DMS79 treated with DMSO at 0.1 percent for 48 hours (cell line): ENCODE results near the gene SKP2.
"Not testable (repeated sequence)": the region's sequence is repeated elsewhere in the genome, so short reads cannot be mapped to it uniquely, and the experiment has no call there.

Experiments
- DNase-seq: peaks from one replicate; lab custom pipeline; 2025; lab: John Stamatoyannopoulos, UW

SKP2 gene

GRCh38 chr5:36151434-36152323 is at the start of gene SKP2, which contains the start of gene LMBRD2:
Gene SKP2, plus strand, starts transcription at chr5:36152111. Its CDS starts 152 bp downstream, at chr5:36152263.
Gene LMBRD2, minus strand, starts transcription at chr5:36151887. Its CDS starts 8,538 bp downstream, at chr5:36143349.
- peak; percentile 94 for DNase-seq

DNA sequence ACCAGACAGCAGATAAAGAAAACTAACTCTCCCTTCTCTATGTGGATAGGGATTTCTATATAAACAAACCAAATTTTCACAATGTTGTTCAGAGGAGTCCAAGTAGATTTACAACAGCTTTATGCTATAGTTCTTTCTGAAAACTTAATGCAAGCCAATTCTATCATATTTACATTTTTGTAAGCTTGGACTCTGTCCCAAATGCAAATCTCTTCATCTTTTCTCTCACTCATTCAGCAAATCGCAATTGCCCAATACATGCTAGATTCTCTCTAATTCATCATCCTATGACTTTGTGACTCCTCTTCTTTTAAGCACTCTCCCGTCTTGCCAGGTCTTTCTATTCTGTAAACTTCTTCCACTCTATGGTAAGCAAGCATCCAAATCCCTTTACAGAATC is 46.1 kb upstream of the SKP2 start:
- DNase-seq: no peak

DNA sequence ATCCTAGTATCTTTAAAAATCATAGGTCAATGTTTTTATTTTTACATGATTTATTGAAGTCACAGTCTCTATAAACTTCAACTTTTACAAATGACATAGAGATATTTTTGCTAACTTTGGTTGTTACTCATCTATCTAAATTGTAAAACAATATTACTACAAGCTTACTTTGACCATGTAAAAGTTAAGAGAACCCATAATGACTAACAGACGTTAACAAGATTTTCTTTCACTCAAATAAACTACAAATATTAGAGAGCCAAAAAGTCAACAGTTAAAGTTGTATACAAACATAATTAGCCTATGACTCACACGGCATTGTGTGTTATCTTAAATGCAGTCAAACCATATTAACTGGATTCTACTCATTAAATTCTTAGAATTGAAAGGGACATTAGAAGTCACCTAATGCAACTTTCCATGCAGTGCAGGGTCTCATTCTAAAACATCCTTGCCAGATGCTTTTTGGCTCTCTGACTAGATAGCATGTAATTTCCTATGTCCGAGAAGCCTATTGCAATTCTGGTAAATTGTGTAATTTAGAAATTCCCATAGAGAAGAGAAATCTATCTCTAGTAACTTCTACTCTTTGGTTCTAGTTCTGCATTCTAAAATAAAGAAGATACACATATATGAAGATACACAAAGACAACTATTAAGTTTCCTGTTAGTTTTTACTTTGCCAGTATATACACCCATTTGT is 43.0 kb upstream of the SKP2 start:
- no peak for DNase-seq

GRCh38 chr5:36111238-36111637 is 40.7 kb upstream of the SKP2 start:
- DNase-seq: no peak

GRCh38 chr5:36125868-36126267 is 26.0 kb upstream of the SKP2 start:
- no peak for DNase-seq

- DNase-seq: no peak
Measured at GRCh38 chr5:36128795-36129194, 23.1 kb upstream of the SKP2 start.

DNA sequence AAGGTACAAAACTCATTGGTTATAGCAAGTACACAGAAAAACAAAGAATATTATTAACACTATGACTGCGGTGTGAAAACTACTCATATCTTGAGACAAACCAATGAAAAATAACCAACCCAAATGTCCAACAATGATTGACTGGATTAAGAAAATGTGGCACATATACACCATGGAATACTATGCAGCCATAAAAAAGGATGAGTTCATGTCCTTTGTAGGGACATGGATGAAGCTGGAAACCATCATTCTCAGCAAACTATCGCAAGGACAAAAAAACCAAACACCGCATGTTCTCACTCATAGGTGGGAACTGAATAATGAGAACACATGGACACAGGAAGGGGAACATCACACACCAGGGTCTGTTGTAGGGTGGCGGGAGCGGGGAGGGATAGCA is 22.2 kb upstream of the SKP2 start:
- not testable (repeated sequence) for DNase-seq

DNA sequence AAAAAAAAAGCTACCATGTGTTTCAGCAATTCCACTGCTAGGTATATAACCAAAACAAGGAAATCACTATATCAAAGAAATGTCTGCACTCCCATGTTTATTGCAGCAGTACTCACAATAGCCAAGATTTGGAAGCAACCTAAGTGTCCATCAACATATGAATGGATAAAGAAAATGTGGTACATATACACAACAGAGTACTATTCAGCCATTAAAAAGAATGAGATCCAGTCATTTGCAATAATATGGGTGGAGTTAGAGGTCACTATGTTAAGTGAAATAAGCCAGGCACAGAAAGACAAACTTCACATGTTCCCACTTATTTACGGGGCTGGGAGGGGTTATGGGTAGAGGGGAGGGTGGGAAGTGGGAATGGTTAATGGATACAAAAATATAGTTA is 18.9 kb upstream of the SKP2 start:
- DNase-seq: not testable (repeated sequence)

DNA sequence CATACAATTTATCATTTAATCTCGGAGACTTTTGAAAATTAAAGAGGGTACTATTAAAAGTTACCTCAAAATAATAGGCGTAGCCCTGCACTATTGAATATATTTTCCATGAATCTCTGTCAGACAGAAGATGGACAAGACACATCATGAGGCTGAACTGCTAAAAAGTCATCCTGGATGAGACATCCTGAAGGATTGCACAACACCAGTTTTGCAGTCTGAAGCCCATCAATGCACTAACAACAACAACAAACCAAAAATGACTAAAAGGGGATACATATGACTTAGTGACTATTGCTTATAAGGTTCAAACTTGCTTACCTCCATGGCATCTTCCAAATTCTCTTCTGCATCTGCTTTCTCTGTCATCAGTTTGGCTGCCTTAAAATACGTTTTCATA is 15.9 kb upstream of the SKP2 start:
- no peak for DNase-seq

DNA sequence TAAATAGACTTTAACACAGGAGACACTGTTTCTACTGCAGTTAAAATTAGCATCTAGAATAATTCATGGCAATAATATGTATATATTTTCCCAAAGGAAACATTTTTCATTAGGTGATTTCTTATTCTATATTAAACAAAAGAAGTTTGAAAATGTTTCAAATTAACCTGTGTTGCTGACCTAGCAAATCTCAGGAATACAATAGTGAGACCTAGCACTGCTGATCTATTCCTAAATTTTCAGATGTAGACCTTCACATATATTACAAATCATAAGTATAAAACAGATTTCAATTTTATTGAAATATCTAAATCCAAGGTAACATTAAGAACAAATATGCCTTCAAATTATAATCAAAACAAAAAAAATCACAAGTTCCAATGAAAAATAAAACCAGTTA is 15.3 kb upstream of the SKP2 start:
- no peak for DNase-seq

DNA sequence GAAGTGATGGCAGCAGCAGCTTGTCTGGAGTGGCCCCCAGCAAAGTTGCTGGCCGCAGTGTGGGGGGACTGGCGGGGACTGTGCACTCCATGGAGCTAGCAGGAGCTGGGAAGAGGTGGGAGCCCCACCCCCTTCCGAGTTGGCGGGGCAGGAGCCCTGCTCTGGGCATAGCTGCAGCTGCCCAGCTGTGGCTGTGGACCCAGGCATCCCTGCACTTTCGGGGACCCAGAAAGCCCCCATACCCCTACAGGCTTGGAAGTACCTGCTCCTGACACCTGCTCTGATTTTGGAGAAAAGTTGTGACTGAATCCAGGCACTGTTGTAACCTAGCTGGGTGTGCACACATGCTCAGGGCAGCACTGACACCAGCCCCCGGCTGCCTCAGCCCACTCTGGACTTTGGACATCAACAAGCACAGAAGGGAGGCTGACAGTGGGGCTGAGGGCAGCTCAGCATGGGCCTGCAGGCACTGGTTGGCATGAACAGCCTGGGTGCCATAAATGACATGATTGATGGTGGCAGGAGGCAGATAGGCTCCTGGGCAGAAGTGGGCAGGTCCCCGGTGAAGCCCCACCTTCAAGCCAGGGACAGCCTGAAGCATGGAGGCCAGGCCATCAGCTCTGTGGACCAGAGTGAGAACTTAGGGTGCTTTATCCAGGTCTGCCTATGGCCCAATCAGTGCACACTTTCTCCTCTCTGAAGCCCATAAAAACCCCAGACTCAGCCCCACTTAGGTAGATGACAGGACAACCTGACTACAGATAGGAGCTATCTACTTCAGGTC is 12.8 kb upstream of the SKP2 start:
- no peak for DNase-seq

DNA sequence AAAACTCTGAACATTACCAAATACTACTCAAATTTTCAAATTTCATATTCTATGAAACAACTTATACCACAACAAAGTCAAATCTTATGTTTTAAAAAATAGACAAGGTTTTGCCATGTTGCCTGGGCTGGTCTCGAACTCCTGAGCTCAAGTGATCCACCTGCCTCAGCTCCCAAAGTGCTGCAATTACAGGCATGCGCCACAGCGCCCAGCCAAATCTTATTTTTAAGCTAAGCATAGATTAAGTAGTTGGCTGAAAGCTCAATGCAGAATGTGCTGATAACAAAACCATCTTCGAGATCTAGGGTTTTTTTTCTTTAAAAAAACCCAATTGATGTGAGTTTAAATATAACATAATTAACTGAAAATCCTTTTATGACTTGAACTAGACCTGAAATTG is 6.6 kb upstream of the SKP2 start:
- no peak for DNase-seq

GRCh38 chr5:36146390-36146789 is 5.5 kb upstream of the SKP2 start:
- DNase-seq: no peak

DNA sequence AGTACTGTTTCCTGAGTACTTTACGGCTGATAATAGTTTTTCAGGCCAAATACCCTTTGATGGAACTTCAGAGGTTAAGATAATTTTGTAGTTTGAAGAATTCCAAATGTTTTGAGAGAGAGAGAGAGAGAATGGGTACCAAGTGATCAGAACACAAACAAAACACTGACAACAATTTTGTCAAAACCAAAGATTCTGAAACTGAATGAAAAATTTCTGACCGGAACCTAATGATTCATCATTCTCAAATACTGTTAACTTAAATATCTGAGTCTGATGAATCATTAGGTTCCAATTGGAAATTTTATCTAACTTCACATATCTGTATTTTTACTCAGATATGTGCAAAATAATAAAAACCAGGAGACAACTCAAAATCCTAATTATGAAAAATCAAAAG is 4.2 kb upstream of the SKP2 start:
- DNase-seq: no peak

- DNase-seq: peak; percentile 58
Measured at GRCh38 chr5:36150676-36151433, 1.1 kb upstream of the SKP2 start.

- DNase-seq: no peak
Measured at GRCh38 chr5:36152324-36153297, 700 bp downstream of the SKP2 start.

DNA sequence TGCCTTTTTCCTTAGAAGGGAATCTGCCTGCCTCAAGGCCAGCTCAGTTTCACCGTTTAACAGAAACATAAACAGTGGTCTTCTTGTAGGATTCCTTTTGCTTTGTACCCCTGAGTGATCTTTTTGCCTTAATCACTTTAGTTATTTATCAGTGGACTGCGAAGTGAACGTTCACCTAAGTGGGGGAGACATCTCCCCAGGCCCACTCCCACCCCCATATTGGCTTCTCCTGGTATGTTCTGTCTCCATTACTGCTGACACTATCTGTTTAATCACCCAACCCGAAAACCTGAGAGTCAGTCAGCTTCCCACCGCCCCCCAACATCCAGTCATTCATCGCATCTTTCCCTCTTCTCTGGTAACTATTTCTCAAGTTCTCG is 1.4 kb downstream of the SKP2 start:
- DNase-seq: no peak

DNA sequence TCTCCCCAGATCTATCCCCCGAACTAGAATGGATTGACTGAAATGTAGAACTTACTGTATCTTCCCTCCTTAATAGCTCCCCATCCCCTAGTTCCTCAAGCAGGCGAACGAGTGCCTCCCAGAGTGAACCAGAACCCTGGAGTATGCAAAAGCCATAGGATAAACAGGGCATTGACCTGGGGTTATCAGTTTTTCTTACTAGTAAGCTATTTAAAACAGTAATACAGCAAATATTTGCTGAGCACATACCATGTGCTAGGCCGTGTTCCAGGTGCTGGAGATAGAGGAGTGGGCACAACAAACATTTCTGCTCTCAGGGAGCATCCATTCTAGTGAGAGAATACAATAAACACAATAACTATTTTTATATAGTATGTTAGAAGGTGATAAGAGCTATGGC is 1.8 kb downstream of the SKP2 start:
- DNase-seq: no peak

- DNase-seq: no peak
Measured at GRCh38 chr5:36155291-36155690, 3.4 kb downstream of the SKP2 start.

DNA sequence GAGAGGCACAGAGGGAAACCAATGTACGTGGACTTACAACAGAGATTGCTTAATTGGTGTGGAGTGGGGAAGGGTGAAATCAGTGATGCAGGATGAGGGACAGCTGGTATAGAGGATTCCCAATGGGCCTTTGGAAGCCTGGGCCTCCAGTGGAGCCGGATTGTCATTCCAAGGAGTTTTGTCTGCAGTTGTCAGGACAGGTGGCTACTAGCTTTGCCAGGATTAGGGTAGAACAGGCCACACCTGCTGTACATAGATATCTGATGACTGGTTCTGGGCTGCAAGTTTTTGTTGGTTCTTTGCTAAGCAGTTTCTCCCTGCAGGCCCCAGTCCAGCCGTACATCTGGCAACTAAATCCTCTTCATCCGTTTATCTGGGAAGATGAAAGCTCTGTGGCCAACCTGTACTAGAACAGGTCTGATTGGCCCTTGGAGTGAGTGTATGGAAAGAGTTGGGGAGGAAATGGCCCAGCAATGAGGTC is 4.2 kb downstream of the SKP2 start:
- DNase-seq: no peak
